HG03432 (cell line): ENCODE data around the gene LMNTD2.
A peak's percentile ranks its signal among the peaks of the same experiment; 100 is the strongest.

ENCODE experiments used
- ATAC-seq: cut with Tn5 transposase; IDR thresholded peaks from one replicate; pipeline ENCODE4 v1.9.1; 2021; ENCODE audit warnings: mild to moderate bottlenecking, moderate library complexity; ENCODE audit not compliant: unreplicated experiment

Gene LMNTD2

DNA sequence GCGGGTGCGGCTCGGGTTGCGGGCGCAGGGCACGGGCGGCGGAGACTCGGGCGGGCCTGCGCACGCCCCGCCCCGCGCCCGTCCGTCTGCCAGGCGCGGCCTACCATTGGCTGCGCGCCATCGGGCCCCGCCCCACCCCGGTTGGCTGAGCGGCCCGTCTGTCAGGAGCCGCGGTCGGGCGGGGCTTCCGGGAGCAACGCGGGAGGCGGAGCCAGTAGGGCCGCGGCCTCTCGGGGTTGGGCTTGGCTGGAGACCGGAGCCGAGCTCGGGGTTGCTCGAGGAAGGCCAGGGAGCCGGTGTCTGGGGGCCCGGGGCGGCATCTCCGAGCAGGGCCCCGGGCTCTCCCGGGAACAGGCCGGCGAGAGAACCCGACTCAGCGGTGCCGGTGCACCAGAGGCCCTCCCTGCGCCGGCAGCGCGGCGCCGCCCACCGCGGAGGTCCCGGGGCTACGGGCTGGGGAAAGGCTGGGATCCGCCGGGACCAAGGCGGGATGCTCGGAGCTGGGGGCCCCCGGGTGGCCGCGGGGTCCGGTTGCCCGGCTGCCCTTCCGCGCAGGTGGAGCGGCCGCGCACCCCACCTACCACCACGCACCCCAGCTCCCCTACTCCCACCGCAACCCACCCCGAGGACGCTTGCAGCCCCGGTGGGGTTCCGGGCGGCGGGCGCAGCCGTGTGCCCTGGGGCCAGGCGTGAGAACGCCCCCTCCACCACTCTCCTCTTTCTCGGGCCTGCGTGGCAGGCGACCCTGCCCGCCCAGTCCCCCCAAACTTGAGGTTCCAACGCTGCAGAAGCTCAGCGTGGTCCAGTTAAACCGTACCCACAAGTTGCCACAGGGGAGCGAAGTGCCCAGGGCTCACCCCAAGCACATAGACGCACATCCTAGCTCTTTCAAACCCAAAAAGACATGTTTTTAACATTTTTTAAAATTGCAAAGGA lies 24.8 kb downstream of the LMNTD2 start, which contains the start of gene HRAS:
Gene HRAS (minus strand): TSS at position 58 of the 936 bp plus-strand sequence.
- ATAC-seq: peak; percentile 72

DNA sequence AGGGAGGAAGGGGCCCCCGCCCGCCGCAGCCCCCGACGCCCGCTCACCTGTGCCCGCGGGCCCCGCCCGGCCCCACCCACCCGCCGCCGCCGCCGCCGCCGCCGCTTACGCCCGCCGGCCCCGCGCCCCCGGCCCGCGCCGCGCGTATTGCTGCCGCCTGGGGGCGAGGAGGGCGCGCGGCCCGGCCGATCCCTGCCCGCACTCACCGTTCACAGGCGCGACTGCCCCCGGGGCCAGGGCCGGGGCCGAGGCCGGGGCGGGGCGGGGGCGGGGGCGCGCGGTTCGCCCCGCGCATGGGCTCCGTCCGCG lies 25.4 kb downstream of the LMNTD2 start:
- ATAC-seq: peak; percentile 9

DNA sequence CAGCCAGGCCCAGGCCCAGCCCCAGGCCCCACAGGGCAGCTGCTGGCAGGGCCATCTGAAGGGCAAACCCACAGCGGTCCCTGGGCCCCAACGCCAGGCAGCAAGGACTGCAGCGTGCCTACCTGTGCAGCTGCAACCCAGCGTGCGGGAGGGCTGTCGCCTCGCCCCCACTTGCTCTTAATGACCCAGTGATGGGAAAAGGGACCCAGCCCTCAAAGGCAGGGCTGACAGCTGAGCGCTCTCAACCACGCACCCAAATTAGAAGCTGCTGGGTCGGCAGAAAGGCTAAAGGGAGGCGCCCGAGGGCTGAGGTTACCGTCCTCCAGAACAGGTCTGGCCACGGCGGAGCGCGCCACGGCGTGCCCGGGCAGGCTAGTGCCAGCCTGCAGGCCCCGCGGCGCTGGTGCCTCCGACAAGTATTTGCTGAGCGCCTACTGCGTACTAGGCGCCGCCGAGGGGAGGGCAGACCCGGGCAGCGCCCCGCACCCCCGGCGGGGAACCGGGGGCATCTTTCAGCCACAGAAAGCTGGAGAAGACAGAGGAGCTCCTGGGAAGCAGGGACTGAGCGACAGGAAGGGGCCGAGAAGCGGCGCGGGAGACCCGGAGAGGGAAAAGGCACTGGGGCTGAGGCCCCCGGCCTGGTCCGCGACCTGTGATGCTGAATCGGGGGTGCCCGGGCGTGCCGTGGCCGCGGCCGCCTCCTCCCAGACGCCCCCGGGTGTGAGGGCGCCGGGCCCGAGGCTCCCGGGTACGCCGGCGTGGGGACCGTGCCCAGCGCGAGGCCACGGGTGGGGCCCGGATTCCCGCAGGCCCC lies 25.9 kb downstream of the LMNTD2 start:
- ATAC-seq: peak; percentile 0

DNA sequence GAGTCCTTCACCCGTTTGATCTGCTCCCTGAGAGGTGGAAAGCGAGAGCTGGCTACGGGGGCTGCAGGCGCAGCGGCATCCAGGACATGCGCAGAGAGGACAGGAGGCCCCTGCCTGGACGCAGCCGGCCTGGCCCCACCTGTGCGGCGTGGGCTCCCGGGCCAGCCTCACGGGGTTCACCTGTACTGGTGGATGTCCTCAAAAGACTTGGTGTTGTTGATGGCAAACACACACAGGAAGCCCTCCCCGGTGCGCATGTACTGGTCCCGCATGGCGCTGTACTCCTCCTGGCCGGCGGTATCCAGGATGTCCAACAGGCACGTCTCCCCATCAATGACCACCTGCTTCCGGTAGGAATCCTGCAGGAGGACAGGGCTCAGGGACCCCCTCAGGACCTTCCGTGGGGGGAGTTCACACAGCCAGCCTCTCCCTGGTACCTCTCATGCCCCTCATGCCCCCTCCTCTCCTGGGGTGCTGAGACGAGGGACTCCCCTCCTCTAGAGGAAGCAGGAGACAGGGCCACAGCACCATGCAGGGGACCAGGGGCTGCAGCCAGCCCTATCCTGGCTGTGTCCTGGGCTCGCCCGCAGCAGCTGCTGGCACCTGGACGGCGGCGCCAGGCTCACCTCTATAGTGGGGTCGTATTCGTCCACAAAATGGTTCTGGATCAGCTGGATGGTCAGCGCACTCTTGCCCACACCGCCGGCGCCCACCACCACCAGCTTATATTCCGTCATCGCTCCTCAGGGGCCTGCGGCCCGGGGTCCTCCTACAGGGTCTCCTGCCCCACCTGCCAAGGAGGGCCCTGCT lies 26.7 kb downstream of the LMNTD2 start:
- no peak for ATAC-seq

DNA sequence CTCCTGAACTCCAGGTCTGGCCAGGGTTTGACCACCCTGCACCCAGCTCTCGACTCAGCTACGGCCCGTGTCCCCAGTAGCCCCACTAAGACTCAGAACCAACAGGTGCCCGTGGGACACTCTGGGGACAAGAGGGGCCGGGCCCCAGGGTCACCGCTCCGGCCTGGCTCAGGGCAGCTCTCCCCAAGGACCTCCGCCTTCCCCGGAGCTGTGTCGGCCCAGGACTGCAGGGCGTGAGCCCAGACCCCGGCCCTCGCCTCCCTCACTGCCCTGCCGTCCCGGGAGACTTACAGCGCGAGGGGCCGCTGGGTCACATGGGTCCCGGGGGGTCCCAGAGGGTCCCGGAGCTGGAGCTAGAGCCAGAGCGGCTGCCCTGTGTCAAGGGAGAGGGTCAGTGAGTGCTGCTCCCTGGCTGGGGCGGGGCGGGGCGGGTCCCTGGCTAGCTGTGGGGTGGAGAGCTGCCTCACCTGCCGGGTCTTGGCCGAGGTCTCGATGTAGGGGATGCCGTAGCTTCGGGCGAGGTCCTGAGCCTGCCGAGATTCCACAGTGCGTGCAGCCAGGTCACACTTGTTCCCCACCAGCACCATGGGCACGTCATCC lies 27.5 kb downstream of the LMNTD2 start:
- ATAC-seq: no peak

DNA sequence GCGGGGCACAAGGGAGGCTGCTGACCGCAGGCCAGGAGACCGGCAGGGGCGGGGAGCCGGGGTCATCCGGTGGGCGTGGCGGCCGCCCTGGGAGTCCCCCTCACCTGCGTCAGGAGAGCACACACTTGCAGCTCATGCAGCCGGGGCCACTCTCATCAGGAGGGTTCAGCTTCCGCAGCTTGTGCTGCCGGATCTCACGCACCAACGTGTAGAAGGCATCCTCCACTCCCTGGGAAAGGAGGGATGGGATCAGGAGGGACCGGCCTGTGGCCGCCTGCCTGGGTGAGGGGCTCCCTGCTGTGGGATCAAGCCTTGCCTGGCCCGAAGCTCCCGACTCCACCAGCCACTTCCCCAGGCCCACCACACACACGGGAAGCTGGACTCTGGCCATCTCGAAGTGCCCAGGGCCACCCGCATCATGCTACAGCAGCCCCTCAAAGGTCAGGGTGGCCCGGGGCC lies 28.0 kb downstream of the LMNTD2 start:
- ATAC-seq: no peak

DNA sequence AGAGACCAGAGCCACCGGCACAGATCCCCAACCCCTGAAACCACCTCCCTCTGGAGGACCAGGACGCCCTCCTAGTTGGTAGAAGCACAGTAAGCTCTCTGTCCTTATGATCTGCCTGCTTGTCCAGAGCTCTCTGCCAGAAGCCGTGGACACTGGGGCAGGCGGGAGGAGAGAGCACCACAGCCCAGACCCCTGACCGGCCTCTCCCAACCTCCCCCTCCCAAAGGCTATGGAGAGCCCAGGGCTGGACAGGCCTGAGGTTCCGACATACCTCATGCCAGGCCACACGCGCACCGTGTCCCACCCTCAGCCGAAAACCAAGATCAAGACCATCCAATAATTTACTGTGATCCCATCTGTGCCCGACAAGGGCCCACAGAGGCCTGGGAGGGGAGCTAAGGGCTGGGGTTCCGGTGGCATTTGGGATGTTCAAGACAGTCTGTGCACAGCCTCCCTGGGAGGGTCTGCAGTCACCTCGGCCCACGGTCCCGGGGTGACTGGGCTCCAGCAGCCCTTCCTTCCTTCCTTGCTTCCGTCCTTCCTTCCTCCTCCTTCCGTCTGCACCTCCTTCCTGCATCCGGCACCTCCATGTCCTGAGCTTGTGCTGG lies 28.5 kb downstream of the LMNTD2 start:
- ATAC-seq: no peak

DNA sequence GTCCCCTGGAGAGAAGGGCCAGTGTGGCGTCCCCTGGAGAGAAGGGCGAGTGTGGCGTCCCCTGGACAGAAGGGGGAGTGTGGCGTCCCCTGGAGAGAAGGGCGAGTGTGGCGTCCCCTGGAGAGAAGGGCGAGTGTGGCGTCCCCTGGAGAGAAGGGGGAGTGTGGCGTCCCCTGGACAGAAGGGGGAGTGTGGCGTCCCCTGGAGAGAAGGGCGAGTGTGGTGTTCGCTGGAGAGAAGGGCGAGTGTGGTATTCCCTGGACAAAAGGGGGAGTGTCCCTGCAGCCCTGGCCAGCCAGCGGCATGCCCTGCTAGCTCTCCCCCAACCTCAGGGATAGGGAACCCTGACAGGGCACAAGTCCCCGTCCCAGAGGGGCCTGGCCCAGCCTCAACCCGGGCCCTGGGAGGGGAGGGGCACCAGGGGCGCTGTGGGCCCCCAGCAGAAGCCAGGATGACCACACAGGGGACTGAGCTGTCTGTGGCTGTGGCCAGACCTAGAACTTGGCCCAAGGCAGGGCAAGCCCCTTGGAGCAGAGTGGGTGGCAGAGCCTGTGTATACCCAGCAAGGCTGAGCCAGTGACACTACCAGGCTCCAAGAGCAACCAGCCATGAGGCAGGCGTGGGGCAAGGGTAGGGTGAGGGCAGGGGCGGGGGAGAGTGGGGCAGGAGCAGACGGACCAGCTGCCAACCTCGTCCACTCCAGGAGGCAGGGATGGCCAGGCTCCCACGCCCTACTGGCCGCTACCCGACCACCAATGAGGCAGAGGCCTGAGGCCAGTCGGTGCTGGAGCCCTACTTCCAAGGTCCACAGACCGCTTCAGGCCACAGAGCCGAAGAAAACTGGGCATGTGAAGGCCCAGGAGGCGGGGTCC lies 29.3 kb downstream of the LMNTD2 start:
- ATAC-seq: no peak

DNA sequence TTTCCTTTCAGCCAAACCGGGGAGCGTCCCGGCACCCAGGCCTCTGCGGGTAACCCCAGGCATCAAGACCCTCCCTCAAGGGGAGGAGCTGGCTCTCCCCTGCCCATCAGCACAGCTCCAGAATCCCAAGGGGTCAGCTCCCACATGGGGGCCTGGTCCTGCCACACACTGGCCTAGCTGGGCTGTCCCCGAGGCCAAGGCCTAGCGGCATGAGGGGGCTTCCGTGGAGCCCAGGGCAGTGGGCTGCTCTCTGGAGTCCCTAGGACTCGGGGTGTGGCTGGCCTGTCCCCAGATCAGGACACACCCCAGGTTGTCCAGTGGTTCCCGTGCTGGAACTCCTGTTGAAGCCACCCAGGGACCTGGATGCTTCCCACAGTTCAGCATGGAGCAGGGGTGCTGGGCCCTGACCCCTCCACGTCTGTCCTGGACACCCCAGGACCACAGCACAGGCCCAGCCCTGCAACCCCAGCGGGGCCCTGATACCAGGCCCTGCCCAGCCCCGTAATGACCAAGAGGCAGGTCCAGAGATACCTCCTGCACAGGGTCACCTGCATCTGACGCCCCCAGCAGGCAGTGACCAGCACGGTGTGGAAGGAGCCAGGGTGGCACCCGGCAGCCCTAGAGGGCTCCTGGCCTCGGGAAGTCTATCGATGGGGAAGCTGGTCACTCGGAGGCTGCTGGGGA lies 30.7 kb downstream of the LMNTD2 start:
- ATAC-seq: no peak

DNA sequence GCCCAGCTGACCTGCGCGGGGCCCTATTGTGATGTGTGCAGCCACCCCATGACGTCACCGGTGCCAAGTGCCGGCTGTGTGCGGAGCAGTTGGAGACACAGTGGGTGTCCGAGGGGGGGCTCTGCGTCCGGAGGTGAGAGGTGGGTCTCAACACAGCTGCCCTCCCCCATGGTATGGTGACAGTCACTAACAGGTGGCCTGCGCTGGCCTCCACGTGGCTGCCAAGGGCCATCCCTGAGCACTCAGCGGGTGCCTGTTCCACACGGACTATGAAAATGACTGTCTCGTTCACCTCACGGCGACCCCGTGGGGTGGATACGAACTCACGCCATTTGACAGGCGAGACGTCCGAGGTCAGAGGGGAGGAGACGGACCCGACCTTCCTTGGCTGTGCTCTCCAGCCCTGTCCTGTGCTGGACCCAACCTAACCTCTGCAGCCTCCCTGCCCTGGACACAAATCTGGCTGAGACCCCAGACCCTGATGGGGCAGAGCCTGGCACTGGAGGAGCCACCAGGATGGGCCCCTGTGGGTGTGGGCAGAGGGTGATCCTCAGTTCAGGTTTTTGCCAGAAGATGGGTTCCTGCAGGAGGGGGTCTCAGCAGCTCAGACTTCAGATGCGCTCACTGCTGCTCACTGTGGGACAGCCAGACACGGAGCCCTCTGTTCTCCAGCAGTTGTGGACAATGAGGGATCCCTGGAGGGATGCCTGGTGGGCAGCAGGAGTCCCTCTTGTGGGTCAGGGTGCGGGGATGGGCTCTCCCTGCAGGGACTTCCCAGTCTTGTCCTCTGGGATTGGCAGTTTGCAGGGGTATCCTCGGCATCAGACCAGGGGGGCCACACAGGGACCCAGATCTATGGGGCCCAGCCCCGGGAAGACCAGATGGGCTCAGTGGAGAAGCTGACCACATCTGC lies 31.5 kb downstream of the LMNTD2 start:
- no peak for ATAC-seq

DNA sequence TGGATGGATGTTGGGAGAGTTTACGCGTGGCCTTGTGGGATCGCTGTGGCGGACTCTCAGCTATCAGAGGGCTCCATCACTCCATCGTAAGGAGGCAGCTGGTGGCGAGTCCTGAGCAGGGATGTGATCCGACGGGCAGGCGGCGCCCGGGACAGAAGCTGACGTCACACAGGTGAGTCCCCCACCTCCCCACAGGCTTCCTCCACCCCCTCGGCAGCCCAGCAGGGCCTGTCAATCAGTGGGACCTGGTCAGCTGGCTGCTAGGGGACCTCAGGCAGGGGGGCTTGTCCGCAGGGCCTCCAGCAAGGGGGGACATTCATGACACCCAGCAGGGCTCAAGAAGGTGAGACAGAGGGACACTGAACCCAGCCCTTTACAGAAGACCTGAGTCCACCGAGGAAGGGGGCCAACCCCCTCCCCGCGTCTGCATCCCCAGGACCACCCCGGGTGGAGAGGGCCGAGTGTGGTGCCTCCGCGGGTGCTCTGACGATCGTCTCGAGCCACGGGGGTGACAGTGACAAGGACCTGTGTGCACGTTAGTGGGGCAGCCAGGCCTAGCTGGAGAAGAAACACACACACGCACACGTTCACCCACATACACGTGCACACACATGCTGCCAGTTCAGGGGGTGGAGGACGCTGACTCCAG lies 32.2 kb downstream of the LMNTD2 start:
- no peak for ATAC-seq

DNA sequence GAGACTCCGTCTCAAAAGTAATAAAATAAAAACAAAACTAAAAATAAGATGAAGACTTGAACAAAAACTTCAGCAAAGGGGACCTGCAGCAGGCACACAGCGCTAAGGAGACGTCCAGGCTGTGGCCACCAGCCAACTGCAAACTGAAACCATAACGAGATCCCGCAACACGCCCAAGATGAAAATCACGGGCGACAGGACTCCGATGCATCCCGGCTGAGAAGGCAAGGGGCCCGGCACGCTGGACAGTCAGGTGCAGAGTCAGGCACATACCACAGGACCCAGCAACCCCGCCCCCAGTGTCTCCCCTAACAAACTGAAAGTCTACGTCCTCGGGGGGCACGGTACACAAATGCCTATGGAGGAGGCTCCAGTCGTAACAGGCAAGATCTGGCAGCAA lies 34.3 kb downstream of the LMNTD2 start:
- no peak for ATAC-seq

DNA sequence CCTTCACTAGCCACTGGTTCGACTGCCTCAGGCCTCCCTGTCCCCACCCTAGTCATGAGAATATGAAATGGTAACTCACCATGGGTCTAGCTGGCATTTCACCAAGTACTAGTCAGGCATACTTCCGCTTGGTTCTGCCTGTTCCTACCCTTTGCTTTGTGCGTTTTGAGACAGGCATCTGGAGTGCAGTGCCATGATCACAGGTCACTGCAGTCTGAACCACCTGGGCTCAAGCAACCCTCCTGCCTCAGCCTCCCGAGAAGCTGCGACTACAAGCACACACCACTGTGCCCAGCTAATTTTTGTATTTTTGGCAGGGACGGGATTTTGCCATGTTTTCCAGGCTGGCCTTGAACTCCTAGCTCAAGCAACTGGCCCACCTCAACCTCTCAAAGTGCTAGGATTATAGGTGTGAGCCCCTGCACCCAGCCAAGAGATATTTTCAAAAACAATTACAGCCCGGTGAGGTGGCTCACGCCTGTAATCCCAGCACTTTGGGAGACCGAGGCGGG lies 39.3 kb downstream of the LMNTD2 start:
- ATAC-seq: no peak

DNA sequence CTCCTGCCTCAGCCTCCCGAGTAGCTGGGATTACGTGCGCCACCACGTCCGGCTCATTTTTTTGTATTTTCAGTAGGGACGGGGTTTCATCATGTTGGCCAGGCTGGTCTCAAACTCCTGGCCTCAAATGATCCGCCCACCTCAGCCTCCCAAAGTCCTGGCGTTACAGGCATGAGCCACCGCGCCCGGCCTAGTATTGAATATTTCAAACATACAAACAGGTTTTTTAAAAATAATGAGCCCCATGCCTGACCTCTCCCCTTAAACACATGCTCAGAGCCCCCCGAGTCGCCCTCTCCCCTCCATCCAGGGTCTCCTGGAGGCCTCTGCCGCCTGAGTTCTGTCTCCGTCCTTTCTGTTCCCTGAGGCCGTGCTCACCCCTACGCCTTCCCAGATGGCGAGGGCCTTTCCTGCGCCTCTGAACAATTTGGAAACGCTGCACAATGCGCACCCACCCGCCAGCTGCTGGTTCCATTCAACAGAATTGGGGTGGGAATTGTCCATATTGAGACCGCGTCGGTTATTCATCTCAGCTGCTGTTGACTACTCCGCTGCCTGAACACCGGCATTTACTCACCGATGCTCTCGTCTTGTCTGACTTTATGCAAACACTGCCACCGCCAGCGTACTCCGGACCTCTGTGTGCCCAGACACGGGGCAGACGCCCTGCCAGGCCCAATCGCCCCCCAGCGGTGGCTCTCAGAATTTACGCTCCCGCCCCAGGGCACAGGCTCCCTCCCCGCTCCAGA lies 39.9 kb downstream of the LMNTD2 start:
- ATAC-seq: no peak

DNA sequence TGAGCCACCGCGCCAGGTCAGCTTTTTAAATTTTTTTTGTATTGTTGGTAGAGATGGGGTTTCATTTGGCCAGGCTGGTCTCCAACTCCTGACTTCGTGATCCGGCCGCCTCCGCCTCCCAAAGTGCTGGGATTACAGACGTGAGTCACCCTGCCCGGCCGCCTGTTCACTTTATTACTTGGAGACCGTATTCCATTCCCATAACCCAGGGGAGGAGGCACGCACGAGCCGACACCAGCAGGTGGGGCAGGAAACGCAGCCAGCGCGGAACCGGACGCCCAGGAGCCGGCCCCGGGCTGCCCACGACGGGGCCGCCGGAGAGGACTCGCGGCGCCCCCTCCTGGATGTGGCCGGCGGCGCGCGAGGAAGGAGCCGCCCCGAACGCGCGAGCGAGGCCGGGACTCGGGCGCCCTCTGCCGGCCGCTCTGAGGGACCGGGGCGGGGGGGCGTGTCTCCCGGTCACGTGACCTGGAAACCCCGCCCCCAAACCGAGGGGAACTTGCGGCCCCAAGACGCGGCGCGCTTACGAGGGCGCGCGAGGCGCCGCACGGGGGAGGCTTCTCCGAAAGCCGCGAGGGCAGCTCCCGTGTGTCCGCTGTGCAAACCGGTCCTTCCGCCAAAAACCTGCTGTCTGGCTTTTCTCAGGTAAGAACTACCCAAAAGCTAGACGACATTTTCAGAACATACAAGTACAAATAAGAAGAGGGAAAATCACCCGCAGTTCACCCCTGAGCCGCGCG lies 41.9 kb downstream of the LMNTD2 start:
- ATAC-seq: peak; percentile 87
